Liver (tissue), 9 donors: ENCODE data around the gene GRIA3. TPM values are rescaled to one million over a fixed set of nuclear protein-coding genes. Genes with fewer than 3 reads are reported as not detected.

Experiments used
- DNase-seq: peaks from one replicate; pipeline ENCODE4 v3.0.0-alpha.2; 2017; ENCODE audit warnings: low spot score
- H3K27ac ChIP-seq, 2 donors: one replicate each; pipeline ENCODE4 v1.7.0; 2013; ENCODE audit warnings: inconsistent platforms in 2 of 2, low read length in 2 of 2, control low read depth in 1 of 2, low read depth in 1 of 2, mild to moderate bottlenecking in 1 of 2
- H3K27me3 ChIP-seq, 4 donors: one replicate each; pipeline versions ENCODE4 v1.6.1 to v1.7.0; 2013; ENCODE audit warnings: low read length in 3 of 4, inconsistent platforms in 1 of 4, mild to moderate bottlenecking in 1 of 4, moderate library complexity in 1 of 4; ENCODE audit not compliant: control insufficient read depth in 4 of 4, insufficient read depth in 4 of 4
- H3K36me3 ChIP-seq, 4 donors: one replicate each; pipeline versions ENCODE4 v1.6.1 to v1.7.0; 2013; ENCODE audit warnings: low read length in 3 of 4, mild to moderate bottlenecking in 3 of 4, low read depth in 1 of 4, moderate library complexity in 1 of 4; ENCODE audit not compliant: control insufficient read depth in 4 of 4, insufficient read depth in 3 of 4
- H3K4me1 ChIP-seq, 4 donors: one replicate each; pipeline versions ENCODE4 v1.6.1 to v1.7.0; 2013; ENCODE audit warnings: low read length in 3 of 4, mild to moderate bottlenecking in 3 of 4, moderate library complexity in 1 of 4; ENCODE audit not compliant: control insufficient read depth in 4 of 4, insufficient read depth in 4 of 4
- H3K4me3 ChIP-seq, 3 donors: one replicate each; pipeline versions ENCODE4 v1.6.1 to v1.7.0; 2013; ENCODE audit warnings: low read length in 3 of 3, control low read depth in 1 of 3, low read depth in 1 of 3, mild to moderate bottlenecking in 1 of 3
- H3K9ac ChIP-seq, 2 donors: one replicate each; pipeline ENCODE4 v1.7.0; 2013; ENCODE audit warnings: low read length in 2 of 2, mild to moderate bottlenecking in 2 of 2, moderate library complexity in 2 of 2, control low read depth in 1 of 2, low read depth in 1 of 2
- H3K9me3 ChIP-seq, 4 donors: one replicate each; pipeline versions ENCODE4 v1.6.1 to v1.7.0; 2013; ENCODE audit warnings: low read length in 3 of 4; ENCODE audit not compliant: control insufficient read depth in 4 of 4
- CTCF ChIP-seq: fragments of 150-350 bp; IDR thresholded peaks from 2 replicates; pipeline ENCODE4 v1.5.1; 2017; ENCODE audit warnings: improper control_type of control experiment, low read depth, low read length; ENCODE audit not compliant: missing input control
- FOXA1 ChIP-seq: IDR thresholded peaks from 2 replicates; pipeline ENCODE4 v1.6.1; 2016; ENCODE audit warnings: antibody characterized with exemption
- FOXA2 ChIP-seq: IDR thresholded peaks from 2 replicates; pipeline ENCODE4 v1.6.1; 2016; ENCODE audit warnings: antibody characterized with exemption
- GABPA ChIP-seq, 2 donors: IDR thresholded peaks in 1 of 2; conservative IDR thresholded peaks in 1 of 2; 2 replicates each; pipeline ENCODE4 v1.6.1; 2016; ENCODE audit warnings: antibody characterized with exemption in 2 of 2, mild to moderate bottlenecking in 1 of 2, moderate library complexity in 1 of 2
- JUND ChIP-seq, 2 donors: IDR thresholded peaks; 2 replicates each; pipeline ENCODE4 v1.6.1; 2016; ENCODE audit warnings: antibody characterized with exemption in 2 of 2
- MAX ChIP-seq: IDR thresholded peaks from 2 replicates; pipeline ENCODE4 v1.6.1; 2016; ENCODE audit warnings: antibody characterized with exemption
- NR2F2 ChIP-seq: IDR thresholded peaks from 2 replicates; pipeline ENCODE4 v1.6.1; 2016; ENCODE audit warnings: antibody characterized with exemption
- RXRA ChIP-seq, 2 donors: IDR thresholded peaks; 2 replicates each; pipeline ENCODE4 v1.6.1; 2017 to 2018; ENCODE audit warnings: antibody characterized with exemption in 2 of 2, mild to moderate bottlenecking in 1 of 2
- SP1 ChIP-seq: IDR thresholded peaks from 2 replicates; pipeline ENCODE4 v1.6.1; 2018; ENCODE audit warnings: antibody characterized with exemption, mild to moderate bottlenecking
- ZBTB33 ChIP-seq: IDR thresholded peaks from 2 replicates; pipeline ENCODE4 v1.6.1; 2016; ENCODE audit warnings: antibody characterized with exemption
- WGBS: extraction: QIAGEN DNeasy Blood & Tissue Kit; methylation state at CpG from one replicate; pipeline ENCODE4 v1.1.7; 2013; 5-methylcytosine and 5-hydroxymethylcytosine counted together
- polyA plus RNA-seq, 2 donors: library from polyadenylated mRNA; stranded (reverse) in 1 of 2; unstranded in 1 of 2; fragments of 200-250 nt in 1 of 2; fragments of >200 nt in 1 of 2; fragmentation: Nextera tagmentation in 1 of 2; extraction: Ambion mirVana in 1 of 2; gene quantifications; one replicate each; pipeline versions ENCODE4 v1.2.1 to v1.2.3, GENCODE V29; 2013 to 2015
- total RNA-seq, 2 donors: library from RNA; depleted of rRNA; stranded (reverse); fragments of >200 nt; gene quantifications; one replicate each; pipeline ENCODE4 v1.2.3, GENCODE V29; 2014
- donor health status: healthy.
- donor health status: healthy.
- donor health status: healthy.
- donor health status: healthy.
- donor health status: healthy.

GRIA3 gene
- total and polyA plus RNA-seq, 4 donors, result 1.5 to 3.4 (median 2.9) TPM

DNA sequence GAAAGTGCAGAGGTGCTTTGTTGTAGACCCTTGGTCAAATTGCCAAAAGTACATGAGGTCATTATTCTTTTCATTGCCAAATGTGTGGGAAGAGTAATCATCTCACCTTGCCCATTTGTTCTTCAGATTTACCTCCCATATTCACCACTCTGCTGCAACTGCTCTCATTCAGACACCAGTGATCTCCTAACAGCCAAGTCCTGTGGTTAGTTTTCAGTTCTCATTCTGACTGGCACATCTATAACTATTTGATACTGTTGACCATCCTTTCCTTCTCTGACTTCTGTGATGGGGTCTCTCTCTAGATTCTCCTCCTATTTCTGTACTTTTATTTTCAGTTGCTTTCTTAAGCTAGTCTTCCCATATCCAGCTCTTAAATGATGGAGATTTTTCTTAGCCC is 39.8 kb downstream of the GRIA3 start:
- Histone ChIP-seq H3K36me3 (no peaks in the 10 kb centered on the region), H3K9ac (no peak overlapping the region), H3K9me3 (no peaks in the 10 kb centered on the region), H3K27me3 (no peaks in the 10 kb centered on the region), H3K4me3 (no peak overlapping the region), H3K27ac (no peak overlapping the region), H3K4me1 (no peaks in the 10 kb centered on the region)
- TF ChIP-seq ZBTB33, result no peak
- no peak for DNase-seq

DNA sequence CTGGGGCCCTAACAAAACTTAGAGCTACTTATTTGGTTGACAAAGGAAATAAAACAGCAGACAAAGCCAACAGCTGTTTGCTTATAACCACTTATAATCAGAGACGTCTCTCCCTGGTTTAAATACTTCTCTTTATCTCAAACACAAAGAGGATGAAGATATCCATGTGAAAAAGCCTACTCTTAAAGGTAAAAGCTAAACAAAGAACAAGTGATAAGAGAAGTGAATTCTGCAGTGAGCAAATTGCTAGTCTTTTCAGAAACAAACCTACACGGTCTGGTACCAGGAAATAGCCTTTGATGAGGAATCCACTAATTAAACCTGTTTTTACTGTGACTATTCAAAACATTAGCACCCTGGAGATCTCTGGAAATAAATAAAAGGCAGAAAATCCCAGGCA is 46.7 kb downstream of the GRIA3 start:
- WGBS, result 72% methylated on average over 2 of the region's 2 CpGs

DNA sequence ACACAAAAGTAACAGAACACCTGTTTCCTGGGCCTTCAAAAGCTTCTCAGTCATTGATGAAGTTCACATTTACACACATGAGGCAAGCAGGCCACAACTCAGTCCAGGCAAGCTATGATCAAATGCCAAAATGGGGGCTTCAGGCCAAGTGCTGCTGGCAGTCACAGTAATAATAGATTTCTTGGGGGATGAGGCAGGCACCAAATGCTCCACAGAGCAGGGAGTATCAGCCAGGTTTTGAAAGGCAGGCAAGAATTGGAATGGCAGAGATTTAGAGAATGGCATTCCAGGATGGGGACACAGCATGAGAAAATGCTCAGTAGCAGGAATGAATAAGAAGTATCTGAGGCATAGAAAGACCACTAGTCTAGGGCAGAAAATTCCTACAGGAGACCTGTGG is 52.8 kb downstream of the GRIA3 start:
- no peaks in the 10 kb centered on the region for H3K4me1 ChIP-seq
- no peaks in the 10 kb centered on the region for H3K9me3 ChIP-seq
- peaks cover 0 to 3% (median 0%) of the 10 kb centered on the region in 4 donors for H3K27me3 ChIP-seq
- no peak overlapping the region for H3K9ac ChIP-seq
- H3K4me3 ChIP-seq, result no peak overlapping the region
- TF ChIP-seq CTCF (no peak), JUND (IDR thresholded peaks at IDR 0.05) (no peak)
- H3K27ac ChIP-seq, result no peak overlapping the region
- no peaks in the 10 kb centered on the region for H3K36me3 ChIP-seq
- DNase-seq, result no peak

More for the DNA sequence above, 46.7 kb downstream of the GRIA3 start:
- Histone ChIP-seq H3K4me1 (no peaks in the 10 kb centered on the region), H3K27ac (no peak overlapping the region), H3K4me3 (no peak overlapping the region), H3K36me3 (no peaks in the 10 kb centered on the region), H3K27me3 (no peaks in the 10 kb centered on the region), H3K9ac (no peak overlapping the region), H3K9me3 (no peaks in the 10 kb centered on the region)
- TF ChIP-seq CTCF, result no peak
- DNase-seq, result no peak

- Histone ChIP-seq H3K4me1 (no peaks in the 10 kb centered on the region), H3K27me3 (peaks cover 0 to 3% (median 0%) of the 10 kb centered on the region in 4 donors), H3K9ac (no peak overlapping the region), H3K27ac (no peak overlapping the region), H3K36me3 (no peaks in the 10 kb centered on the region), H3K4me3 (no peak overlapping the region), H3K9me3 (no peaks in the 10 kb centered on the region)
- no peak for DNase-seq
- 91% methylated on average over 3 of the region's 3 CpGs for WGBS
- TF ChIP-seq CTCF, result no peak
- TF ChIP-seq GABPA (IDR thresholded peaks at IDR 0.05 in 1 of 2, conservative IDR thresholded peaks at IDR 0.05 in 1 of 2), result no peak
- TF ChIP-seq RXRA (IDR thresholded peaks at IDR 0.05), result no peak
- TF ChIP-seq NR2F2, result no peak
- no peak for TF ChIP-seq SP1
- no peak for TF ChIP-seq MAX
- no peak for TF ChIP-seq FOXA1
- TF ChIP-seq ZBTB33, result no peak
- TF ChIP-seq FOXA2, result no peak
Observed at GRCh38 chrX:123237271-123237670, 53.2 kb downstream of the GRIA3 start.
